HG02759 (cell line): ENCODE data around the gene IGFLR1.
A peak's percentile ranks its signal among the peaks of the same experiment; 100 is the strongest.

ENCODE experiments used
- ATAC-seq: cut with Tn5 transposase; IDR thresholded peaks from one replicate; pipeline ENCODE4 v1.9.1; 2021; ENCODE audit warnings: mild to moderate bottlenecking, moderate library complexity; ENCODE audit not compliant: unreplicated experiment

Gene IGFLR1

DNA sequence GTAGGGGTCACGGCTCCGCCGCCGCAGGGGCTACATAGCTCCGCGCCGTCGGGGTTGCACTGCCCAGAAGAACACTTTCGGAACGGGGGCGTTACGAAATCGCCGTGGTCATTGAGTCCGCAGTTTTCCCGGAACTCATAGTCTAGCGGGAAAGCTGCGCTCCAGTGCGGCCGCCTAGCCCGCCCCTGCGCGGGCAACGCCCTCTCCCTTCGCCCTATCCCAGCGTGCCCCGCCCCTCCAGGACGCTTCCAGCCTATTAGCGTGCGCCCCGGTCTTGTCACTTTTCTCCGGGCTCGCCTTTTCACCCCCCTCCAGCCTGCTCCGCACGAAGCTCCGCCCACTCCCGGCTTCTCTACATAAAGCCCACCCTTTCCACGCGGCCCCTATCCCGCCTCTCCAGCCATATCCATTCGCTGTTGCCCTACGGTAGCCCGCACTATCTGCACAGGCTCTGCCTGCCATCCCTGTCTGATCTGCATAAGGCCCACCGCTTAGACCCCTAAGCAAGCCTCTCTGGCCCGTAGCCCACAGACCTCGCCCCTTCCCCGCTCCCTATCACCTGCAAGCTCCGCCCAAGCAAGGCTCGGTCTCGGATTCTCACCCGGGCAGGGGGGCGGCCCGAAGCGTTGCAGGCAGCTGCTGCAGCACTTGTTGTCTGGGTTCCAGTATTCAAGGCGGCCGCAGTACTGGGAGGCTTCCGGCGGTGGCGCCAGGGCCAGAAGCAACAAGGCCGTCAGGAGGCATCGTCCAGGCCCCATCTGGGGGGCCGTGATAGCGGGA, 1.6 kb downstream of the IGFLR1 start:
- ATAC-seq, result peak; percentile 62

DNA sequence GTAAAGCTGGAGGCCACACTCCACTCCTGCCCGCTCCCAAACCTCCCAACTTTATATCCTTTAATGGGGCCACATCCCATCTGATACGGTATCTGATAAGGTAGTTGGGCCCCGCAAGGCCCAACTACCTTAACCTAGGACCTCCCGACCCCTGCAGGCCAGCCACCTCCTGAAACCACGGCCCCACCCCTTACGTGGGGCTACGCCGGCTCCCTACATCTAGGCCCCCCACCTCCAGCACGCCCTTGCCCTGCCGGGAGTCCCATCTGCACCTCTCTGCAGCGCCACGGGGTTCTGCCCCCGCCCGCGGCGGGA, 2.2 kb downstream of the IGFLR1 start:
- ATAC-seq, result no peak

DNA sequence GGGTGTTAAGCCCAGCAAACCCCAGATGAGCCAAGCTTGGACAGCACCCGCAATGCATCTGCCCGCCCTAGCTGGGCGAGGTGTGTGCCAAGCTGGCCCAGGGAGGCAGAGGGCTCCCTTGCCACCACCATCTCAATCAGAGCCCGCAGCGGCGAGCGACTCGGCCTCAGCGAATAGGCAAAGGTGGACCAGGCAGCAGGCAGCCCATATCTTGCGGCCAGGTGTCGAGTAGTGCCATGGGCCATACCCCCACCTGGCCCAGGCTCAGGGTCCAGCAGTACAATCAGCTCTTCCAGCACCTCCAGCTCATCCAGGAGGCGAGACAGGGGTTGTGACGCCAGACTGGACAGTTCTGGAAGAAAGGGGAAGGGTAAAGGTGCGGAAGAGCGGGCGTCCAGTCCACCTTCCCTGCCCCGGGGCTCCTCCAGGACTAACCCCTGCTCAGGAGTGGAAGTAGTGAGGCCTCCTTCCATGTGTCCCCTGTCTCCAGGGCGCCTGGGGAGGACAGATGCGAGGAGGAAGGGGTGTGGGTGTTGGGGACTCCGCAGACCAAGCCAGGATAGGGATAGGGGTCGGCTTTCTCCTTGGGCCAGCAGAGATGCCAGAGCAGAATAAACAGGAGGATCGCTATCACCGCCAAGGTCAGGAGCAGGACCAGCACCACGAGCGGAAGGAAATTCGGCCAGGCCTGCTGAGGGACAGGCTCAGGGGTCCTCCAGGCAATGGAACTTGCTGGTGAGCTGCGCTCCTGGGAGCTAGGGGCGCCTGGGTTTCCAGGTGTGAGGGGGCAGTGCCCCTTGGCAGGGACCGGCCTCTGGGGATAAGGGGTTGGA, 2.8 kb downstream of the IGFLR1 start:
- no peak for ATAC-seq

DNA sequence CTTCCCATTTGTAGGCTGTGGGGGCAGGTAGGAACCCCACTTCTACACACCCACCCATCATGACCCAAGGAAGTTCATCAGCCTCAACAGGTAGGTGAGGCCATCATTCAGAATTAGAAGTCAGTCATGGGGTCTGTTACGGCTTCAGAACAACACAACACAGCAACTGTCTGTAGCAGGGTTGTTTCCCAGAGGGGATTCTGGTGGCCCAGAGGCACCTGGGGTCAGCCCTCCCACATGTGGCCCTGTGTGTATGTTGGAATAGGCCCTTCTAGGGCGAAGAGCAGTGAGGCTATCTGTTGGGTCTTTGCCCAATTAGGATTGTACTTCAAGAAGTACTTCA, 3.4 kb downstream of the IGFLR1 start:
- ATAC-seq, result no peak

DNA sequence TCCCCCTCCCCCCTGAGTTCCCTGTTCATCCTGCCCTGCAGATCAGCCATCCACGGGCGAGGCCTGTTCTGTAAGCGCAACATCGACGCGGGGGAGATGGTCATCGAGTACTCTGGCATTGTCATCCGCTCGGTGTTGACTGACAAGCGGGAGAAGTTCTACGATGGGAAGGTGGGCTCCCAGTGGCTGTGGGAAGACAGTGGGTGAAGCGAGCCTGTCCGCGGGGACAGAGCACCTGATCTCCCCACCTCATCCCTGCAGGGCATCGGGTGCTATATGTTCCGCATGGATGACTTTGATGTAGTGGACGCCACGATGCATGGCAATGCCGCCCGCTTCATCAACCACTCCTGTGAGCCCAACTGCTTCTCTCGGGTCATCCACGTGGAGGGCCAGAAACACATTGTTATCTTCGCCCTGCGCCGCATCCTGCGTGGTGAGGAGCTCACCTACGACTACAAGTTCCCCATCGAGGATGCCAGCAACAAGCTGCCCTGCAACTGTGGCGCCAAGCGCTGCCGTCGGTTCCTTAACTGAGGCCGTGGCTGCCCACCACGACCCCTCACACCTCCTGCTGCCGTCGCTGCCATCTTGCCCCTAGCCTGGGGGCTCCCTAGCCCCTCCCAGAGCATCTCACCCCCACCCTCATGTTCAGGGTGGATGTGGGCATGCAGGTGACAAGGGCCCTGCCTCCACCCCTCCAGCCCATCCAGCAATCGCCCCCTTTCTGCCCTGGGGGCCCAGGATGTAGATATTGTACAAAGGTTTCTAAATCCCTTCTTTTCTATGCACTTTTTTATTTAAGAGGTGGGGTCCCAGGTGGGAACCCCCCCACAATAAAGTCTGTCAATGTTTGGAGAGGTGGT, 4.0 kb downstream of the IGFLR1 start:
- no peak for ATAC-seq

DNA sequence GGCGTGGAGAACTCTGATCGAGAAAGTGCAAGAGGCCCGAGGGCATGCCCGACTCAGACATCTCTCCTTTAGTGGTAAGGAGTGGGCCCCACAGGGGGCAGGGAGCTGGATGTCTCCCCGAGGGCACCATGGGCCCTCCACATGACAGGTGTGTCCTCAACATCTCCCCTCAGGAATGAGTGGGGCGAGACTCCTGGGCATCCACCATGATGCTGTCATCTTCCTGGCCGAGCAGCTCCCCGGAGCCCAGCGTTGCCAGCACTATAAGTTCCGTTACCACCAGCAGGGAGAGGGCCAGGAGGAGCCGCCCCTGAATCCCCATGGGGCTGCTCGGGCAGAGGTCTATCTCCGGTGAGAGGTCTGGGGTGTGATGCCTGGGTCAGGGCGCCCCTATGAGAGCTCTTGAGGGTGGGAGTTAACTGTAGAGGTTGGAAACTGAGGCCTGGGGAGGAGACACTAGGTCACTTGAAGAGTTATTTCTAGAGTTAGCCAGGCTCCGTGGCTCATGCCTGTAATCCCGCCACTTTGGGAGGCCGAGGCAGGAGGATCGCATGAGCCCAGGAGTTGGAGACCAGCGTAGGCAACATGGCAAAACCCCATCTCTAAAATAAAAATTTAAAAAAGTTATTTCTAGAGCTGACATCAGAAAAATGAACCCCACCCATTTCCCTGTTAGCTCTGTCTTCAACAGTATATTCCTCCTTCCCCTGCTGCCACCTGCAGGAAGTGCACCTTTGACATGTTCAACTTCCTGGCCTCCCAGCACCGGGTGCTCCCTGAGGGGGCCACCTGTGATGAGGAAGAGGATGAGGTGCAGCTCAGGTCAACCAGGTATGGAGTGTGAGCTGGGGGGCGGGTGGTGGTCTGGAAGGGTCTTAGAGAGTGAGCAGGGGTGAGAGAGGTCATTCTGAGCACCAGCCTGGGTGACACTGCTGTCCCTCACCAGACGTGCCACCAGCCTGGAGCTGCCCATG, 5.1 kb downstream of the IGFLR1 start:
- no peak for ATAC-seq

DNA sequence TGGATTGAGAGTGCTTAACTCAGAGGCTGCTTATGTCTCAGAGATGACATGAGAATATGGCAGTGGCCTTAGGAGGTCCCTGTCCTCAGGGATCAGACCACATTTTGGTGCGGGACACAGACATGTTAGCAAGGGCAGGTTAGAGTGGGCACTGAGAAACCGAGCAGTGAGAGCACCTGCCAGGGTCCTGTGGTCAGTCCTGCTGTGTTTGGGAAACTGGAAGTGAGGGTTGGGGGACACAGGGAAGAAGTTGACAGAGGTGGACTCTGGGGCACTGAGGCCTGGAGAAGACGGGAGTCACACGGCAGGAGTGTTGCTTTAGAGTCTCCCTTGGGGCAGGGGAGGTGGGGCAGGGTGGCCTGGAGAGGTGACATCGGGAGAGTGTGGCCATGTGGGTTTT, 7.4 kb downstream of the IGFLR1 start:
- ATAC-seq, result no peak

DNA sequence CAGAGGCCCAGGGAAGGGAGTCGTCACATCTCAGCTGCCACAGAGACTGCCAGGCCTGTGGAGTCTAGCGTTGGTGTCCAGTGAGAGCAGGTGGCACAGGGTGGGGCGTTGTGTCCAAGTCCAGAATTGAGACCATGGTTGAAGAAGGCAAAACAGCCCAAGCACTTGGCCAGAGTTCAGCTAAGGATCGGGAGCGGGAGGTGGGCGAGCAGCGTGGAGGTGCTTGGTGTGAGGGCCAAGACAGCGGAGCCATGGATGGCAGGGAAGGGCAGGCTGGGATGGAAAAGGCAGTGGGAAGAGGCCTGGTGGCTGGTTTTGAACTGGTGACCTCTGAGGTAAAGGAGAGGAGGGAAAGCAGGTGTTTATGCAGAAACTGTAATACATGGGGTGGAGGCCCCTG, 8.0 kb downstream of the IGFLR1 start:
- no peak for ATAC-seq

DNA sequence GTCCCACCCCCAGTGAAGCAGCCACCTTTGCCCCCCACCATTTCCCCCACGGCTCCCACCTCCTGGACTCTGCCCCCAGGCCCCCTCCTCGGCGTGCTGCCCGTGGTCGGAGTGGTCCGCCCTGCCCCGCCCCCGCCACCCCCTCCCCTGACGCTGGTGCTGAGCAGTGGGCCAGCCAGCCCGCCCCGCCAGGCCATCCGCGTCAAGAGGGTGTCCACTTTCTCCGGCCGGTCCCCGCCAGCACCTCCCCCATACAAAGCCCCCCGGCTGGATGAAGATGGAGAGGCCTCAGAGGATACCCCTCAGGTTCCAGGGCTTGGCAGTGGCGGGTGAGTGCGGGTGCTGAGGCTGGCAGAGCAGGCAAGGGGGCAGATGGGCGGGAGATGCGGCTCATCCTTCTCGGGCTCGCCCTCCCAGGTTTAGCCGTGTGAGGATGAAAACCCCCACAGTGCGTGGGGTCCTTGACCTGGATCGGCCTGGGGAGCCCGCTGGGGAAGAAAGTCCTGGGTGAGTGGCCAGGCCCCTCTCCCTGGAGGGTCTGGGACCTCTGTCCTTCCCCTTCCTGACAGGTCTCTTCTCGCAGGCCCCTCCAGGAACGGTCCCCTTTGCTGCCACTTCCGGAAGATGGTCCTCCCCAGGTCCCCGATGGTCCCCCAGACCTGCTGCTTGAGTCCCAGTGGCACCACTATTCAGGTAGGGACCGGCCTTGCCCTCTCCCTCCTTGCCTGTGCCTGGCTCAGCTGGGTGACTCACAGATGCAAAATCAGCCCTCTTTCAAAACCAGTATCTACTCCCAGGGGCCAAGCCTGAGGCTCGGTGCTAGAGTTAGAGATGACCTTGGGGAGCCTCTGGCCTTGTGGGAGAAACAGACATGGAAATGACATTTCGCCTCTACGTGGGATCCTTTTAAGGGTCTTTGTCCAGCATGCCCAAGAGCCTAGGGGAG, 8.8 kb downstream of the IGFLR1 start:
- no peak for ATAC-seq

DNA sequence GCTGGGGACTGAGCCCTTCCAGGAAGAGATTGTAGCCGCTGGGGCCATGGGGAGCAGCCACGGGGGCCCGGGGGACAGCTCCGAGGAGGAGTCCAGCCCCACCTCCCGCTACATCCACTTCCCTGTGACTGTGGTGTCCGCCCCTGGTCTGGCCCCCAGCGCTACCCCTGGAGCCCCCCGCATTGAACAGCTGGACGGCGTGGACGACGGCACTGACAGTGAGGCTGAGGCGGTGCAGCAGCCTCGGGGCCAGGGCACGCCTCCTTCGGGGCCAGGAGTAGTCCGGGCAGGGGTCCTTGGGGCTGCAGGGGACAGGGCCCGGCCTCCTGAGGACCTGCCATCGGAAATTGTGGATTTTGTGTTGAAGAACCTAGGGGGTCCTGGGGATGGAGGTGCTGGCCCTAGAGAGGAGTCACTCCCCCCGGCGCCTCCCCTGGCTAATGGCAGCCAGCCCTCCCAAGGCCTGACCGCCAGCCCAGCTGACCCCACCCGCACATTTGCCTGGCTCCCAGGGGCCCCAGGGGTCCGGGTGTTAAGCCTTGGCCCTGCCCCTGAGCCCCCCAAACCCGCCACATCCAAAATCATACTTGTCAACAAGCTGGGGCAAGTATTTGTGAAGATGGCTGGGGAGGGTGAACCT, 9.6 kb downstream of the IGFLR1 start:
- no peak for ATAC-seq

DNA sequence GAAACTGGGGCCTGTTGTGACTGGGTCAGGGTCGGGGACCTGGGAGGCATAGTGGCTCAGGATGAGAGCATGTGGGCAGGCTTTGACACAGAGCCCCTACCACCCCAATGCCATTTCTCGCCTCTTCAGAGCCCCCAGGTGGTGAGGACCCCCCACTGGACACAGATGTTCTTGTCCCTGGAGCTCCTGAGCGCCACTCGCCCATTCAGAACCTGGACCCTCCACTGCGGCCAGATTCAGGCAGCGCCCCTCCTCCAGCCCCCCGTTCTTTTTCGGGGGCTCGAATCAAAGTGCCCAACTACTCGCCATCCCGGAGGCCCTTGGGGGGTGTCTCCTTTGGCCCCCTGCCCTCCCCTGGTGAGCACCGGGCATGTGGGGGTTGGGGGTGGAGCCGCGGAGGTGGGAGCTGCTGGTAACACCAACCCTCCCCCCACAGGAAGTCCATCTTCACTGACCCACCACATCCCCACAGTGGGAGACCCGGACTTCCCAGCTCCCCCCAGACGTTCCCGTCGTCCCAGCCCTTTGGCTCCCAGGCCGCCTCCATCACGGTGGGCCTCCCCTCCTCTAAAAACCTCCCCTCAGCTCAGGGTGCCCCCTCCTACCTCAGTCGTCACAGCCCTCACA, 10.4 kb downstream of the IGFLR1 start:
- no peak for ATAC-seq

DNA sequence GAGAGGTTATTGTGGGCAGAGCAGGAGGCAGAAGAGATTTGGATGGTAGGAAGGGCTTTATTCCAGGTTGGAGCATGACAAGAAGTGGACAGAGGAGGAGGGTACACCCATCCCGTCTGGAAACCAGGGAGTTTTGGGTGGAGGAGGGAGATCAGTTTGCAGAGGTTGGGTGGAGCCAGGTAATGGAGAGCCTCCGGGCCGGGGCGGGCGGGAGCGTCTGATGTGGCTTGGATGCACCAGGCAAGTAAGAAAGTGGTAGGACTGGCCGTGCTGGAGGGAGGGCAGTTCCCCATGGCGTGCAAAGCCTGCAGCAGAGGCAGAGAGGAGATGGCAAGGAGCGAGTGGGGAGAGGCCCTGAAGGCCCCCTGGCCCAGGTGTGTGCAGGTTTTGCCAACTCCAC, 10.9 kb downstream of the IGFLR1 start:
- ATAC-seq, result no peak

DNA sequence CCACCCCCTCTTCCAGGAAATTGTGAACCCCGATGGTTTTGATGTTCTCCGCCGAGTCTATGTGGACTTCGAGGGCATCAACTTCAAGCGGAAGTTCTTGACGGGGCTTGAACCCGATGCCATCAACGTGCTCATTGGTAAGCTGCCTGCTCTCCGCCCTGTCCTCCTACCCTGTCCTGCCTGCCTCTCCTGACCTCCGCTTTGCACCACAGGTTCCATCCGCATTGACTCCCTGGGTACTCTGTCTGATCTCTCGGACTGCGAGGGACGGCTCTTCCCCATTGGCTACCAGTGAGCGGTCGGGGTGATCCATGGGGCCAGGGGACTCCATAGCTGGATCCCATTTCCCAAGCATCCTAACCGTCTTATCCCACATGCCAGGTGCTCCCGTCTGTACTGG, 11.9 kb downstream of the IGFLR1 start:
- no peak for ATAC-seq

DNA sequence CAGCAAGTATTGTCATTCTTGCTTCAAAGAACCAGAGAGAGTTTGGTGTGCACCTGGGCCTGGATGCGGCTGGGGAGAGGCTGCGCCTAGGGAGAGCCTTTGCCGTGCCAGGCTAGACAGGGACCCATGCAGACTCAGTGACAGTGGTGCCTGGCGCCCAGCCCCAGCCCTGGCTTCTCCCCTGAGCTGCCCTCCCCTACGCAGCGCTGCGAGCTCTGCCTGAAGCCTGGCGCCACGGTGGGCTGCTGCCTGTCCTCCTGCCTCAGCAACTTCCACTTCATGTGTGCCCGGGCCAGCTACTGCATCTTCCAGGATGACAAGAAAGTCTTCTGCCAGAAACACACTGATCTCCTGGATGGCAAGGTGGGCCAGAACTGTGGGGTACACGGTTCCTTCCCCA, 12.5 kb downstream of the IGFLR1 start:
- no peak for ATAC-seq

DNA sequence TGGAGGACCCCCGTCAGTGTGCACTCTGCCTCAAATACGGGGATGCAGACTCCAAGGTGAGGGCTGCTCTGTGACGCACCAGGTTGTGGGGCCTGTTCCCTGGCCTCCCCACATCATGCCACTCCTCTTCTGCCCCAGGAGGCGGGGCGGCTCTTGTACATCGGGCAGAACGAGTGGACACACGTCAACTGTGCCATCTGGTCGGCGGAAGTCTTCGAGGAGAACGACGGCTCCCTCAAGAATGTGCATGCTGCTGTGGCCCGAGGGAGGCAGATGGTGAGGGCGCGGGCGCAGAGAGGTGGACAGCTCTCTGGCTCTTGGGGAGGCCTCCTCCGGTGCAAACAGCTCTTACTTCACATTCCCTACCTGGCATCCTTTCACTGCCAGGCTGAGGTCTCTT, 13.2 kb downstream of the IGFLR1 start:
- ATAC-seq, result no peak

DNA sequence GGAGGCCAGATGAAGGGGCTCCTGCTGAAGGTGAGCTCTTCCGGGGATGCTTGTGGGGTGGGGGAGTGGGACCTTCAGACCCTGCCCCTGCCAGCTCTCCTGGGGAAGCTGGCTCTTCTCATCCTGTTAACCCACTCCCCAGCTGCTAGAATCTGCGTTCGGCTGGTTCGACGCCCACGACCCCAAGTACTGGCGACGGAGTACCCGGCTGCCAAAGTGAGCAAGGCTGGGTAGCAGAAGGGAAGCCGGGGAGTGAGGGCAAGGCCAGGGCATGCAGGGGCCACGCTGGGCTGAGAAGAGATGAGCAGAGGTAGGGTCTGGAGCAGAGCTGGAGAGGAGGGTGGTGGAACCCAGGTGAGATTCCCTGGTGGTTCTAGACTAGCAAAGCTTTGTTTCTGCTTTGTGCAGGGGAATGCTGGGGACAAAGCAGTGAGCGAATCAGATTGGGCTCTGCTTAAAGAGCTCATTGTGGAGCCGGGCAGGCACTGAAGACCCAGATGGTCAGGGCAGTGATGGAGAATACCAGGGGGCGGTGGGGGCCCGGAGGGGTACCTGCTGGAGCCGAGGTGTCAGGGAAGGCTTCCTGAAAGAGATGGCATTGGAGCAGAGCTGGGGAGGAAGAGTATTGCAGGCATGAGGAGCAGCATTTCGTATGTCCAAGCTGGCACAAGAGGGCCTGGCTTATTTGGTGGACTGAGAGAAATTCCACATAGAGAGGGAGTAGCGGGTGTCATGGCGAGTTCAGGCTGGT, 14.1 kb downstream of the IGFLR1 start:
- ATAC-seq, result no peak

DNA sequence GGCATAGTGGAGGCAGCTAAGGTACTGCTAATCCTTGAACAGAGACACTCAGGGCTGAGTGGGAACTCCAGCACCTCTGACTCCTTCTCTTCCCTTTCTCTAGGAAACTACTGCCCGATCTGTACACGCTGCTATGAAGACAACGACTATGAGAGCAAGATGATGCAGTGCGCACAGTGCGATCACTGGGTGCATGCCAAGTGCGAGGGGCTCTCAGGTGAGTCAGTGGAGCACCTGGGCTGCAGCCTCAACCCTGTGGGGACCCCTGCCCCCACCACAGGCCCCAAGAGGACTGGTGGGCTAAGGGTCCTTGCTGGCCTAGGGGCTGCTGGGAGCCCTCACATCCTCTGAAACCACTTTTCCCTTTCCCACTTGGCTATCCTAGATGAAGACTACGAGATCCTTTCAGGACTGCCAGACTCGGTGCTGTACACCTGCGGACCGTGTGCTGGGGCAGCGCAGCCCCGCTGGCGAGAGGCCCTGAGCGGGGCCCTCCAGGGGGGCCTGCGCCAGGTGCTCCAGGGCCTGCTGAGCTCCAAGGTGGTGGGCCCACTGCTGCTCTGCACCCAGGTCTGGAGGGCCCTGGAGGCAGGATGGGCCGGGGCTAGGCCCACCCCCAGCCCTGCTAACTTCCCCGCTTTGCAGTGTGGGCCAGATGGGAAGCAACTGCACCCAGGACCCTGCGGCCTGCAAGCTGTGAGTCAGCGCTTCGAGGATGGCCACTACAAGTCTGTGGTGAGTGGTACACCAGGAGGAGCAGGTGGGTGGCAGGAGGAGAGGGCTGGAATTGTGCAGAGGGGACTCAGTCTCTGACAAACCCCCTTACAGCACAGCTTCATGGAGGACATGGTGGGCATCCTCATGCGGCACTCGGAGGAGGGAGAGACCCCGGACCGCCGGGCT, 14.9 kb downstream of the IGFLR1 start:
- ATAC-seq, result no peak
